C1 segment of cervical spinal cord (tissue), 14 donors: Measurements from ENCODE around the gene ZFYVE28.

Source experiments
- DNase-seq, 14 donors: peaks; one replicate each; lab custom pipeline; 2025; lab: John Stamatoyannopoulos, UW

ZFYVE28 gene

GRCh38 chr4:2368746-2369437 is 49.6 kb downstream of the ZFYVE28 start:
- DNase-seq, result no peak

- DNase-seq, result no peak
Measured at GRCh38 chr4:2367626-2368025, 50.8 kb downstream of the ZFYVE28 start.

- peak in 1 of 14 donors; percentile 84 for DNase-seq
Measured at GRCh38 chr4:2366252-2367192, 51.9 kb downstream of the ZFYVE28 start.

- no peak for DNase-seq
Measured at GRCh38 chr4:2365913-2366210, 52.6 kb downstream of the ZFYVE28 start.

GRCh38 chr4:2365054-2365912 is 53.2 kb downstream of the ZFYVE28 start:
- no peak for DNase-seq

GRCh38 chr4:2364654-2365053 is 53.8 kb downstream of the ZFYVE28 start:
- no peak for DNase-seq

- no peak for DNase-seq
Measured at GRCh38 chr4:2363951-2364653, 54.3 kb downstream of the ZFYVE28 start.

- peak in 2 of 14 donors; percentile 32 to 97 for DNase-seq
Measured at GRCh38 chr4:2363056-2363721, 55.3 kb downstream of the ZFYVE28 start.

- DNase-seq, result no peak
Measured at GRCh38 chr4:2362266-2363055, 56.0 kb downstream of the ZFYVE28 start.

GRCh38 chr4:2361366-2362265 is 56.8 kb downstream of the ZFYVE28 start:
- DNase-seq, result peak in 3 of 14 donors; percentile 53 to 100 (median 55)

- no peak for DNase-seq
Measured at GRCh38 chr4:2360396-2360730, 58.1 kb downstream of the ZFYVE28 start.

GRCh38 chr4:2359591-2360395 is 58.7 kb downstream of the ZFYVE28 start:
- no peak for DNase-seq

- DNase-seq, result no peak
Measured at GRCh38 chr4:2357821-2358745, 60.4 kb downstream of the ZFYVE28 start.

- DNase-seq, result no peak
Measured at GRCh38 chr4:2356123-2357069, 62.0 kb downstream of the ZFYVE28 start.

GRCh38 chr4:2354760-2355159 is 63.7 kb downstream of the ZFYVE28 start:
- DNase-seq, result no peak

- no peak for DNase-seq
Measured at GRCh38 chr4:2354118-2354517, 64.3 kb downstream of the ZFYVE28 start.
